GM18870 (cell line): ENCODE data around the gene PRR3.
A peak's percentile ranks its signal among the peaks of the same experiment; 100 is the strongest.
"Not testable (repeated sequence)": the region's sequence is repeated elsewhere in the genome, so short reads cannot be mapped to it uniquely, and the experiment has no call there.

ENCODE experiments used
- ATAC-seq: cut with Tn5 transposase; IDR thresholded peaks from one replicate; pipeline ENCODE4 v1.9.1; 2021; ENCODE audit warnings: moderate library complexity; ENCODE audit not compliant: unreplicated experiment

The PRR3 gene, protein sequence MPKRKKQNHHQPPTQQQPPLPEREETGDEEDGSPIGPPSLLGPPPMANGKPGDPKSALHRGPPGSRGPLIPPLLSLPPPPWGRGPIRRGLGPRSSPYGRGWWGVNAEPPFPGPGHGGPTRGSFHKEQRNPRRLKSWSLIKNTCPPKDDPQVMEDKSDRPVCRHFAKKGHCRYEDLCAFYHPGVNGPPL

DNA sequence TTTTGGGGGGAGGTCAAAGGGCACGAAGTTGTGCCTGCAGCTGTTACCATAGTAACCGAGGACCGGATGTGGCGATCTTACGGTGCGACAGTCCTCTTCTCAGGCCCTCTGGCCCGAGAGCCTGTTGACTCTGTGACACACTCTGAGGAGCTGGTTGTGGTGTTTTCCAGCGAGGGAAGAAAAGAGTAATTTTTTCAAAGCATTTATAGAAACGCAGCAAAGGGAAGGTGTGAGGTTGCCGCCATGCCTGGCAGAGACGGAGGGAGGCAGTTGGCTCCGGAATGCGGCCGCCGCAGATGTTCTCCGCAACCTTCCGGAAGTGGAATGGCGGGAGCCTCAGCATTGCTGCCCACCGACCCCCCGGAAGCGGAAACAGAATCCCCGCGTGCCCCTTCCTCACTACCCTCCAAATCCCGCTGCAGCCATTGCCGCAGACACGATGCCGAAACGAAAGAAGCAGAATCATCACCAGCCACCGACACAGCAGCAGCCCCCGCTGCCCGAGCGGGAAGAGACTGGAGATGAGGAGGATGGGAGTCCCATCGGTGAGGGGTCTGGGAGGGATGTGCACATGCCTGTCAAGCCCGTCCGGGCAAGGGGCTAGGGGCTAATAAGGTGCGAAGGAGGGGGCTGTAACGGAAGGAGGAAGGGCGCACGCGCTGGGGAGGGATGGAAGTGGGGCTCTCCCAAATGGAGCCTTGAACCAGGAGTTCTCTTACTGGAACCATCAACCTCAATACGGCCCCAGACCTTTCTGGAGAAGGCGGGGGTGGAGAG is at the start of gene PRR3:
PRR3 (plus strand) TSS at position 390 of the 777 bp plus-strand sequence; CDS start at position 440, 50 bp downstream.
- peak; percentile 45 for ATAC-seq

DNA sequence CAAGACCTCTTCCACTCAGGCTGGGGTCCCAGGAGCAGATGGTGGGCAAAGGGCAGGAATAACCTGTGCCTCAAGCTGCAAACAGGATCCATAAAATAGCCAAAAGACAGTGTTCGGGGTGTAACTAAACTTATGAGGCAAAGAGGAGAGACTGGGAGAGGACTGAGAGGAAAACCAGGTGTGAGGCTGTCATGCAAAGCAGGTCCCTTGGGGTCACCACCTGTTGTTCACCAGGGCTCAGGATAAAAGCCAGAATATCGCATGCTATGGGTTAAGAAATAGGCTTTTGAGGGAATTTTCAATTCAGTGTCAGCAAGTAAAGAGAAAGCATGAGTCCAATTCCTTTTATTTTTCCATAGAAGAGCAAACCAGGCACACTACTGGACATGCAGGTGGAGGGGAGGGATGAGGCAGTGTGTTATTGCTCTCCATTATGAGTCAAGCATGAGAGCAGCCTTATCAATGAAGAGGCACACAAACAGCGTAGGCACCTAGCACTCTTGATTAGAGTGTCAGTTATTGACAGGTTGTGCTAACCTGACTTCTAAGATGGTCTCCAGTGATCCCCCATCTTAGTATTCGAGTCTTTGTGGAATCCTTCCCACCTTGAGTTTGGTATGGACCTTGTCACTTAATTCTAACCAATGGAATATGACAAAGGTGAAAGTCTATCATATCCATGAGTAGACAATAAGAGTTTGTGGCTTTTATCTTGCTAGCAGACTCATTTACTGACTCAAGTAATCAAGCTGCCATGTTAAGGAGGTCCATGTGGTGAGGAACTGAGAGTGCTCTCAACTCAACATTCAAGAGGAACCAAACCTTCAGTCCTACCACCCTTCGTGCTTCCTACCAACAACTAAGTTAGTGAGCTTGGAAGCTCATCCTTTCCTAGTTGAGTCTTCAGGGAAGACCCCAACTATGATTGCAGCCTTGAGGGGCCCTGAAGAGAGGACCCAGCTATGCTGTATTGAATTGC is 49.0 kb upstream of the PRR3 start:
- no peak for ATAC-seq

DNA sequence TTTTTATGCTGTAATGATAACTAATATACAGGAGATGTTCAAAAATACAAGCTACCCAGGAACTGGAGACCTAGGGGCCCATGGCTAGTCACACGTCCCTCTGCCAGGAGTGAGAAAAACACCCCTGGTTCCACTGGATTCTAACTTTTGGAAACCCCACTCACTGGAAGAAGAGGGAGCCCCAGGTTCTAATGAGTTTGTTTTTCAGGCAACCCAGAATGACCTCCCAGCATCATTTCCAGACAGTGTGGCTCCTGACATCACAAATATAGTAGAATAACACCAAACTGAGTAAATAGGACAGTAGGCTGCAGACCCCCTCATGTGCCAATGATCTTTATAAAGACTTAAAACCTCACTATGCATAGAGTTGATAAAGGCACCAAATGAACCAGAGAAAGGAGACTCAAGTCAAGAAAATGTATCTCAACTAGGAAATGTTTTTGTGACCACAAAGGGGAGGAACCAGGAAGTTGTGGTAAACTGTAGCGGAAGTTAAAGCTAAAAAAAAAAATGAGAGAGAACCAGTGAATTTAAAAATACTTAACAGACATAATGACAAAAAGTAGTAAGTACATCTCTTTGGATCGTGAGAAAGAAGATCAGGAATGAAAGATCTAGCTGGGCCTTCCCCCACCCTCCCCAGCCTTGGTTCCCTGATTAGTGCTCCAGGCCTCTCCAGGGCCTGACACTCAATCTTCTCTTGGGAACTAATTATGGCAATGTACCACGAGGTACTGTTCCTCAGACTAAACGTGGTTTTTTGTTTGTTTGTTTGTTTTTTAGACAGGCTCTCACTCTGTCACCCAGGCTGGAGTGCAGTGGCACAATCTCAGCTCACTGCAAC is 48.0 kb upstream of the PRR3 start:
- no peak for ATAC-seq

DNA sequence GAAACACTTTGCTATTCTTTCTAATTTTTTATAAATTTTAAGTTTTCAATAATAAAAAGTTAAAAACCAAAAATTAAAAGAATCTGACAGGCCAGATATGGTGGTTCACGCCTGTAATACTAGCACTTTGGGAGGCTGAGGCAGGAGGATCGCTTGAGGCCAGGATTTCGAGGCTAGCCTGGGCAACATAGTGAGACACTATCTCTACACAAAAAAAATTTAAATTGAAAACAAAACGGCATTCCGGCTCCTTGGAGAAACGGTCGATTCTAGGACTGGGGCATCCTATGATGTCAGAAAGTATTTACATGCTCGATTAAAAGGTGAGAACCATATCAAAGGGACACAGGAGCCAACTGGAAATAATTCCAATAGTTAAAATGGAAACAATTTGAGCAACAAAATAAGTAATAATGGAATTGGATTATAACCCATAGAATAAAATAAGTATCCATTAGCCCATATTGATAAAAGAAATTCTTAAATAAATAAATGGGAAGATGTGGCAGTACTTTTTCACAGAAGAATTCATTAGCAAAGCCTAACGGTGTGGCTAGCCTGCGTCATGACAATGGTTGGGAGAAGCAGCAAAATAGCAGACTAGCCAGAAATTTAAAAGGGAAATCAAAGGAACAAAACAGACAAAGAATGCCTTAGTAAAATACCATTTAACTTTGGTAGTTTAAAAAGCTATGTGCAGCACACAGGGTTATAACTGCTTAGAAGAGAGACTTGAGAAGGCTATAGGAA is 46.5 kb upstream of the PRR3 start:
- ATAC-seq = no peak

DNA sequence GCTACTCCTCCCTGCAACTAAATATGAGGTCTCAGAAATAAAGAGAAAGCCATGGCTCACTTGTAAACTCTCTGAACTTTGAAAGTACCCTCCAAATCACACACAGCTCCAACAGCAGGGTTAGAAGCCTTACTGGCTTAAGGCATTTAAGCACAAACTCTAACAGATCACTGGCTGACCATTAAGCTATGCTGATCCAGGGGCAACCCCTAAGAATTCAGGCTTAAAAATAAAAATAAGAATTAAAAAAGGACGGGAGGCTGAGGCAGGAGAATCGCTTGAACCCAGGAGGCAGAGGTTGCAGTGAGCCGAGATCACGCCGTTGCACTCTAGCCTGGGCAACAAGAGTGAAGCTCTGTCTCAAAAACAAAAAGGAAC is 45.9 kb upstream of the PRR3 start:
- ATAC-seq = no peak

DNA sequence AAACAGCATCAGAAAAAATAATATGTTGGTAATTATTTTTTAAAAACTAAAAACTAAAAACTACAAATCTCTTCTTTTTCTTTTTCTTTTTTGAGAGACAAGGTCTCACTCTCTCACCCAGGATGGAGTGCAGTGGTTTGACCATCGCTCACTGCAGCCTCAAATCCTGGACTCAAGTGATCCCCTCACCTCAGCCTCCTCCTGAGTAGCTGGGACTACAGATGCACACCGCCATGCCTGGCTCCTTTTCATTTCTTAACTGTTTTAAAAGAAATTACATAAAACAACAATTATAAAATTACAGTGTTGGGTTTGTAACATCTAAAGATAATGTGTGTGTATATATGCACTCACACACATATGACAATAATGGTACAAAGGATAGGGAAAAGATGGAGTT is 43.6 kb upstream of the PRR3 start:
- ATAC-seq = no peak

DNA sequence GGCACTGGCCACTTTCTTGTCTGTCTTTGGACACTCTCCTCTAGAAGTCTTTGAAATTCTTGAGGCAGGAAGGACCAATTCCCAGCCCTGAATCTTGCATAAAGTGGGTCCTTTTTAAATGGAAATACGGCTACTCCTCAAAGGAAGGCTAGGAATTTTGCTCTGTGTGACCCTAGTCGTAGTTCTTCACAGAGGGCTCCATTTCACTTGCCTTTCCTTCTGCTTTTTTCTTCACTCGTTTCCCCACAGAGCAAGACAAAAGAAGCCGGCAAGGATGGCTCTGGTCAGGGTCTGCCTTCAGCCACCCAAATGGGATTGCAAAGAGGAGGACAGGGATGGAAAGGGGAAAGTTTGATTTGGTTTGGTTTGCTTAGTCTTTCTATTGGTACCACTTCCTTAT is 42.0 kb upstream of the PRR3 start:
- no peak for ATAC-seq

DNA sequence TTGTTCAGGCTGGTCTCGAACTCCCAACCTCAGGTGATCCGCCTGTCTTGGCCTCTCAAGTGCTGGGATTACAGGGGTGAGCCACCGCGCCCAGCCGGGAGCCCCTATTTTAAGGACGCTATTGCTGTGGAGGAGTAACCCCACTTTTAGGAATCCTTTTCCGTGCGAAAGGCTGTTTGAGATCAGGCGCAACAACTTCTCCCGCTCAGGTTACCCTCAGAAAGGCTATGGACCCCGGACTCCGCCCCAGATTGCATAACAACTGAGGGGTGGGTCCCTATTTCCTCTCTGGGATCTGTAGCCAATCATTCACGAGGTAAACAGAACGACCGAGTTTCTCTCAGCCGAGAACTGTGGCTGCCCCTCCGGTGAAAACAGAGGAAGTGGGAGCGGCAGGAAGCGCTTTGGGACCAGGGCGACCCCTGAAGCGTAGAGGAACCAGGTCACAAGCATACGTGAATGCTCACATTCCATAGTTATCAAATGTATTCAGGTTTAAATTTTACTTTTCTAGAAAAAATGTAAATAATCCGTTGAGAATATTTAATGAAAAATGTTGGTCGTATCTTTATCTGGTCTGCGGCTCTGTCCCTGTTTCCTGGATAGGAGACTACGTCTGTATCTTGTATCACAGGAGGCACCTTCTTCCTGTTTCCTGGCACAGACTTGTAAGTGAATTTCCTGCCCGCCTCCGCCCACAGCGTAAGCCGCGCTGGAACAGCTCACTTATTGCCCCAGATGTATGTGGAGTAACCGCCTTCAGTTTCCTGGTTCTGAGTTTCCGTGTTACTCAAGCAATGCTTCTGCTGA is 40.9 kb upstream of the PRR3 start:
- peak; percentile 61 for ATAC-seq

DNA sequence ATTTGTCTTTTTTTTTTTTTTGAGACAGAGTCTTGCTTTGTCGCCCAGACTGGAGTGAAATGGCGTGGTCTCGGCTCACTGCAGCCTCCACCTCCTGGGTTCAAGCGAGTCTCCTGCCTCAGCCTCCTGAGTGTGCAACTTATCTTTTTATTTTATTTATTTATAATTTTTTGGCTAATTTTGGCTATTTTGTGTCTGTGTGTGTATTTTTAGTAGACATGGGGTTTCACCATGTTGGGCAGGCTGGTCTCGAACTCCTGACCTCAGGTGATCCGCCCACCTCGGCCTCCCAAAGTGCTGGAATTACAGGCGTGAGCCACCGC is 40.4 kb upstream of the PRR3 start:
- ATAC-seq = not testable (repeated sequence)

DNA sequence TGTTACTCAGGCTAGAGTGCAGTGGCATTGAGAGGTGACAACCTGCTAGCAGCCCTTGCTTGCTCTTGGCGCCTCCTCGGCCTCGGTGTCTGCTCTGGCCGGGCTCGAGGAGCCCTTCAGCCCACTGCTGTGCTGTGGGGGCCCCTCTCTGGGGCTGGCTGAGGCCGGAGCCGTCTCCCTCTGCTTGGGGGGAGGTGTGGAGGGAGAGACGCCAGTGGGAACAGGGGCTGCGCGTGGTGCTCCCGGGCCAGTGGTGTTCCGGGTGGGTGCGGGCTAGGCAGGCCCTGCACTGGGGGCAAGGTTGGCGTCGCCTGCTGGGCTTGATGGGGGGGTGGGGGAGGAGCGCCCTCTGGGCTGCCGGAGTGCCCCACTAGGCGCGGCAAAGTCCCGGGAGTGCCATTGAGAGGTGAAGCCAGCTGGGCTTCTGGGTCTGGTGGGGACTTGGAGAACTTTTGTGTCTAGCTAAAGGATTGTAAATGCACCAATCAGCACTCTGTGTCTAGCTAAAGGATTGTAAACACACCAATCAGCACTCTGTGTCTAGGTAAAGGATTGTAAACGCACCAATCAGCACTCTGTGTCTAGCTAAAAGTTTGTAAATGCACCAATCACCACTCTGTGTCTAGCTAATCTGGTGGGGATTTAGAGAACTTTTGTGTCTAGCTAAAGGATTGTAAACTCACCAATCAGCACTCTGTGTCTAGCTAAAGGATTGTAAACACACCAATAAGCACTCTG is 39.2 kb upstream of the PRR3 start:
- ATAC-seq = not testable (repeated sequence)

DNA sequence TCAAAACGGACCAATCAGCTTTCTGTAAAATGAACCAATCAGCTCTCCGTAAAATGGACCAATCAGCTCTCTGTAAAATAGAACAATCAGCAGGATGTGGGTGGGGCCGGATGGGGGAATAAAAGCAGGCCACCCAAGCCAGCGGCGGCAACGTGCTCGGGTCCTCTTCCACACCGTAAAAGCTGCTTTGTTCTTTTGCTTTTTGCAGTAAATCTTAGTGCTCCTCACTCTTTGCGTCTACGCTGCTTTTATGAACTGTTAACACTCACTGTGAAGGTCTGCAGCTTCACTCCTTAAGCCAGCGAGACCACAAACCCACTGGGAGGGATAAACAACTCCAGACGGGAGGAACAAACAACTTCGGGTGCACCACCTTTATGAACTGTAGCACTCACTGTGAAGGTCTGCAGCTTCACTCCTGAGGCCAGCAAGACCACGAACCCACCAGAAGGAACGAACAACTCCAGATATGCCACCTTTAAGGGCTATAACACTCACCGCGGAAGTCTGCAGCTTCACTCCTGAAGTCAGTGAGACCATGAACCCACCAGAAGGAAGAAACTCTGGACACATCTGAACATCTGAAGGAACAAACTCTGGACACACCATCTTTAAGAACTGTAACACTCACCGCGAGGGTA is 38.5 kb upstream of the PRR3 start:
- not testable (repeated sequence) for ATAC-seq

DNA sequence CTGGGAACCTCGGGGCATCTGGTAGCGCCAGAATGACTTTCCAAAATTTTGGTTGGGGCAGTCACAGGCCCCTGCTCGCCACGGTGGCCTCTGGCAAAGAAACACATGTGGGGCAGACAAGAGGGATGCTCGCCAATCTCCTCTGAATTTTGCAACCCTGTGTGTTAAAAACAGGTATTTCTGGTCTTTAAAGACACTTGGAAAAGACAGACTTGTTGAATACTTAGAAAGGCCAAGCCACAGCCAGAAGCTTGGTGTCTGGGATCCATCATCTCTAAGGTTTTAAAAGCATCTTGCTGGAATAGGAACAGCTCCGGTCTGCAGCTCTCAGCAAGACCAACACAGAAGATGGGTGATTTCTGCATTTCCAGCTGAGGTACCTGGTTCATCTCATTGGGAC is 36.6 kb upstream of the PRR3 start:
- ATAC-seq = no peak

DNA sequence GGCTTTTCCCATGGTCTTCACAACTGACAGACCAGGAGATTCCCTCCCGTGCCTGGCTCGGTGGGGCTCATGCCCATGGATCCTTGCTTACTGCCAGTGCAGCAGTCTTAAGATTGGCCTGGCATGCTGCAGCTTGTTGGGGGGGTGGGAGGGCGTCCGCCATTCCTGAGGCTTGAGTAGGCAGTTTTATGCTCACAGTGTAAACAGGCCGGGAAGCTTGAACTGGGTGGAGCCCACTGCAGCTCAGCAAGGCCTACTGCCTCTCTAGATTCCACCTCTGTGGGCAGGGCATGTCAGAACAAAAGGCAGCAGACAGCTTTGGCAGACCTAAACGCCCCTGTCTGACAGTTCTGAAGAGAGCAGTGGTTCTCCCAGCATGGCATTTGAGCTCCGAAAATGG is 36.0 kb upstream of the PRR3 start:
- not testable (repeated sequence) for ATAC-seq

DNA sequence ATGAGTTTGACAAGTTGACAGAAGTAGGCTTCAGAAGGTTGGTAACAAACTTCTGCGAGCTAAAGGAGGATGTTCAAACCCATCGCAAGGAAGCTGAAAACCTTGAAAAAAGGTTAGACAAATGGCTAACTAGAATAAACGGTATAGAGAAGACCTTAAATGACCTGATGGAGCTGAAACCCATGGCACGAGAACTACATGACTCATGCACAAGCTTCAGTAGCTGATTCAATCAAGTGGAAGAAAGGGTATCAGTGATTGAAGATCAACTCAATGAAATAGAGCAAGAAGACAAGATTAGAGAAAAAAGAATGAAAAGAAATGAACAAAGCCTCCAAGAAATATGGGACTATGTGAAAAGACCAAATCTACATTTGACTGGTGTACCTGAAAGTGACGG is 35.1 kb upstream of the PRR3 start:
- not testable (repeated sequence) for ATAC-seq

DNA sequence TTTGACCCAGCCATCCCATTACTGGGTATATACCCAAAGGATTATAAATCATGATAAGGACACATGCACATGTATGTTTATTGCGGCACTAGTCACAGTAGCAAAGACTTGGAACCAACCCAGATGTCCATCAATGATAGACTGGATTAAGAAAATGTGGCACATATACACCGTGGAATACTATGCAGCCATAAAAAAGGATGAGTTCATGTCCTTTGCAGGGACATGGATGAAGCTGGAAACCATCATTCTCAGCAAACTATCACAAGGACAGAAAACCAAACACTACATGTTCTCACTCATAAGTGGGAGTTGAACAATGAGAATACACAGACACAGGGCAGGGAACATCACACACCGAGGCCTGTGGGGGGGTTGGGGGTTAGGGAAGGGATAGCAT is 30.7 kb upstream of the PRR3 start:
- not testable (repeated sequence) for ATAC-seq

DNA sequence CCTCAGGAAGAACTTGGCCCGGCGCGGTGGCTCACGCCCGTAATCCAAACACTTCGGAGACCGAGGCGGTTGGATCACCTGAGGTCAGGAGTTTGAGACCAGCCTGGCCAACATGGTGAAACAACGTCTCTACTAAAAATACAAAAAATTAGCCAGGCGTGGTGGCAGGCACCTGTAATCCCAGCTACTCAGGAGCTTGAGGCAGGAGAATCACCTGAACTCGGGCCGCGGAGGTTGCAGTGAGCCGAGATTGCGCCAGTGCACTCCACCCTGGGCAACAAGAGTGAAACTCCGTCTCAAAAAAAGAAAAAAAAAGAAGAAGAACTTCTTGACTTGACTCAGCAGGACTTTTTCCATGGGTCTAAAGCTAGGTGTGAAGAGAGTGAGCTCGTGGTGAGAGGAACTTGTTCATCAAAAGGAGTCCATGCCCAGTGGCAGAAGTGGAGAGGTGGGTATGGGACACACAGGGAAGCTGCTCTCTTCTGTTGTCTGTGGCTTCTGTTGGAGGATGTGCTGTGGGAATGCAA is 27.7 kb upstream of the PRR3 start:
- ATAC-seq = not testable (repeated sequence)

DNA sequence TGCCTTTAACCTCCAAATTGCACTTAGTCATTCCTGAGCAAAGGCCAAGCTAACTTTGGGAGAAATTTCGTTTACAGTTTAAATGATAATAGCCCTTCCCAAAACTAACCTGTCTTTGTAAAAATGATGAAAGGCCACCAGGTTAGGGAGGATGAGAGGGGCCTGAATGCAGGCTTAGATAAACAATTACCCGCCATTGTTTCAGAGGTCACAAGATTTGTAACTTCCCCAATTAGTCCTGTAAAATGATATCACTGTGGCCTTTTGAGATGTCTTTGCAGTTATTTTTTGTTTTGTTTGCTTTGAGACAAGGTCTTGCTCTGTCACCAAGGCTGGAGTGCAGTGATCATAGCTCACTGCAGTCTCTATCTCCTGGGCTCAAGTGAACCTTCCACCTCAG is 27.1 kb upstream of the PRR3 start:
- ATAC-seq = no peak
